Stimulated activated CD8-positive, alpha-beta memory T cell treated with anti-CD3 and anti-CD28 coated beads, Interleukin-12 subunit alpha, Interleukin-12 subunit beta, amount 100 ng/mL, for 1 hour (primary cell): Measurements from ENCODE around the gene PYGL.

Source experiments
- DNase-seq: peaks from one replicate; pipeline ENCODE4 v3.0.0-alpha.2; 2020; ENCODE audit warnings: low read depth

PYGL gene

GRCh38 chr14:50871914-50872732, 72.2 kb downstream of the PYGL start, which contains the start of gene ABHD12B:
Gene ABHD12B, plus strand, starts transcription at chr14:50872053. Its CDS starts 122 bp downstream, at chr14:50872175.
- DNase-seq, result no peak

GRCh38 chr14:50871228-50871627, 73.1 kb downstream of the PYGL start:
- no peak for DNase-seq

DNA sequence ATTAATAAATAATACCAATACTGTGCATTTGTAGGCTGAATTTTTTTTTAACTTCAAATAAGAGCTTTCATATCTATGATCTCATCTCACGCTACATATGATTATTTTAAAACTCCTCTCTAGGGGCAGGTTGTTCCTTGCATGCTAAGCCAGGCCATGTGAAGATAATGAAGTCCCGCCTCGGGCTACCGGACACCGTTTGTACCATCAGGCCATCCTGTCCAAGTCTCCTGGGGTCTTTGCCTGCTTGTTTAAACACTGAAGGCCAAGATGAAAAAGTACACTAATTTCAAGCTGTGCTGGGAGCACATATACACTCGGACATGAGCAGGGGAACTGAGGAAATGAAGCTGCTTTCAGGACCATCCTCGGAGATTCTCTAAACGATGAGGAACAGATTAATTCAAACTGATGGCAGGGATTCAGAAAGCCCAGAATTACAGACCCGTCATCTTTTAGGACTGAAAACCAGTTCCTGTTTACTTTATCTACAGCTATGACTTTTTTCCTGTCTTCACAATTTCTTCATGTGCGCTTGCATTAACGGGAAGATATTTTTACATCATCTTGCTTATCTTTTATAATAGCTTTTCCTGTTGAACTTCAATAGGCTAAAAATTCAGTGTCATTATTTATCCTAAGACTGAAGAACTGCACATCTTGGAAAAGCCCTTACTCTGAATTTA, 78.7 kb downstream of the PYGL start:
- DNase-seq, result no peak

DNA sequence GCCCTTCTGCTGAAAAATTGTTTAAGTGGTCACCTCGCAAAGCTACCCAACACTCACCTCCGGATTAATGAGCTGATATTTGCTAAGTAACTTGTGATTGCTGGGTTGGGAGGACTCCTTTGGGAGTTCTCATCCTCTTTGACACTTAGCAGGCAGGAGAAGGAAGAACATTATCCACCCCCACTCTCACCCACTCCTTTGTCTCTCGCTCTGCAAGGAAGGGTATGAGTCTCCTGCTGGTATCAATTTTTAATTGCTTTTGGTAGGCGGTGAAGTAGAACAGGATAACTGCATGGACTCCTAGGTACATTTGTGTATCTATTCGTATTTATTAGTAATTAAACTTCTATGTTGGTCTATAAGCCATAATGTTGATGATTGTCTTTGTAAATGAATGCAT, 79.3 kb downstream of the PYGL start:
- DNase-seq, result no peak

DNA sequence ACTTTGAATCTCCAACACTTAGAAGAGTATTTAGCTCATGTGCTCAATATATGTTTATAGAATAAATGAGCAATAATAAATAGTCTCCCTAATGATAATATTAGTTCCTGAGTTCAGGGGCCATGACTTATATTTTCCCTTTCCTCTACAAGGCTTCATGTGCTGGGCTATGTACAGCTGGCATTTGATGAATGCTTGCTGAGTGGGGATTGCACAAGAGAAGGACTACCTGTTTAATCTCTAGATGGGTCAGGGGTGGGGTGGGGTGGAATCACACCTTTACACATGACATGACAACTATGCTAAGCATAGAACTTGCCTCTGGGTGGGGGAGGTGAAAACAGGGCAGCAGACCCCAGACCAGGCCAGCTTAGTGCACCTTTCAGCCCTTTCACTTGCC, 80.0 kb downstream of the PYGL start:
- DNase-seq, result no peak

- no peak for DNase-seq
Measured at GRCh38 chr14:50862036-50862570, 82.2 kb downstream of the PYGL start.

DNA sequence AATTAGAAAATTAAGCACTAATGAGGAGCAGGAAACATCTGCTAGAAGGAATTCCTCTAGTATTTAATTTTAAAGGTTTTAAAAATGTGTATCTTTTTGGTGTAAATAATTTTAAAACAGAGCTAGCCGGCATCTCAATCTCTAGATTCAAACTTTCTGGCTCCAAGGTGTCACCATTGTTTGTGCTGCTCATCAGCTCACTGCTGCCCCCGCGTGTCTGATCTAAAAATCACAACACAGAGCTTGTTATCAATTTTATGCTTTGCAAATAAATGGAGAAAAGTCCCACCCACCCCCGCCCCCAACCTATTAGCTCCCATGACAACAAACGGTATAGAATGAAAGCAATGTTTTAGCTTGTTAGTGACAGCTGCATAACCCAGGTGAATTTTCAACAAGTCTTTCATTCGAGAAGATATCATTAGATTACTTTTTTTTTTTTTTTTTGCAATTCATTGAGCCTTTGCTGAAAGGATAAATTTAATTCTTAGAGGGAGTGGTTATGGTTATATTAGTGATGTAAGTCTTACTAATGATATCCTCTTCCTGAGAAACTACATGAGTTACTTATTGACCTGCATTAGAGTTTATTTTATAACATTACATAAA, 83.7 kb downstream of the PYGL start:
- peak; percentile 80 for DNase-seq

GRCh38 chr14:50859296-50859624, 85.0 kb downstream of the PYGL start:
- no peak for DNase-seq

GRCh38 chr14:50856660-50857059, 87.6 kb downstream of the PYGL start:
- no peak for DNase-seq

DNA sequence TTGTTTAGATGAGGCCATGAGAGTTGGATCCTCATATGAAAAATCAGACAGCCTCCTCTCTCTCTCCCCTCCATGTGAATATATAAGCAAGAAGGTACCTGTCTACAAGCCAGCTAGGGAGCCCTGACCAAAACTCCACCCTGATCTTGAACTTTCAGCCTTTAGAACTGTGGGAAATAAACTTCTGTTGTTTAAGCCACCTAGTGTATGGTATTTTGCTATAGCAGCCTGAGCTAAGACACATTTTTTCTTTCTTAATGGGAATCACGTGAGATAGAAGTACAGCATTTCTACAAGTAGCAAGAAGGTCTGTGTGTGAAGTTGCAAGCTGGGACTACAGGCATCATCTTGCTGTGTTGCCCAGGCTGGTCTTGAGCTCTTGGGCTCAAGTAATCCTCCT, 88.7 kb downstream of the PYGL start:
- no peak for DNase-seq
